Gastroesophageal sphincter (tissue), 3 donors: ENCODE results near the gene MTG2.

ENCODE experiments used
- POLR2A ChIP-seq, 2 donors: fragments of 450-650 bp; IDR thresholded peaks; one replicate each; pipeline ENCODE4 v1.6.1; 2017; ENCODE audit warnings: antibody characterized with exemption in 2 of 2, mild to moderate bottlenecking in 2 of 2, moderate library complexity in 1 of 2
- TF ChIP-seq, protein P1 (sequence below), 4 experiments: fragments of 200-600 bp in 2 of 4; fragments of 450-650 bp in 2 of 4; sonication (generic) in 1 of 4; IDR thresholded peaks; one replicate each; pipeline ENCODE4 v1.5.1; 2017 to 2019; ENCODE audit warnings: antibody characterized with exemption in 4 of 4, mild to moderate bottlenecking in 2 of 4, moderate library complexity in 2 of 4

- TF ChIP-seq, protein P1, sequence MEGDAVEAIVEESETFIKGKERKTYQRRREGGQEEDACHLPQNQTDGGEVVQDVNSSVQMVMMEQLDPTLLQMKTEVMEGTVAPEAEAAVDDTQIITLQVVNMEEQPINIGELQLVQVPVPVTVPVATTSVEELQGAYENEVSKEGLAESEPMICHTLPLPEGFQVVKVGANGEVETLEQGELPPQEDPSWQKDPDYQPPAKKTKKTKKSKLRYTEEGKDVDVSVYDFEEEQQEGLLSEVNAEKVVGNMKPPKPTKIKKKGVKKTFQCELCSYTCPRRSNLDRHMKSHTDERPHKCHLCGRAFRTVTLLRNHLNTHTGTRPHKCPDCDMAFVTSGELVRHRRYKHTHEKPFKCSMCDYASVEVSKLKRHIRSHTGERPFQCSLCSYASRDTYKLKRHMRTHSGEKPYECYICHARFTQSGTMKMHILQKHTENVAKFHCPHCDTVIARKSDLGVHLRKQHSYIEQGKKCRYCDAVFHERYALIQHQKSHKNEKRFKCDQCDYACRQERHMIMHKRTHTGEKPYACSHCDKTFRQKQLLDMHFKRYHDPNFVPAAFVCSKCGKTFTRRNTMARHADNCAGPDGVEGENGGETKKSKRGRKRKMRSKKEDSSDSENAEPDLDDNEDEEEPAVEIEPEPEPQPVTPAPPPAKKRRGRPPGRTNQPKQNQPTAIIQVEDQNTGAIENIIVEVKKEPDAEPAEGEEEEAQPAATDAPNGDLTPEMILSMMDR (IDR thresholded peaks at IDR 0.05) = no peak
- TF ChIP-seq POLR2A (IDR thresholded peaks at IDR 0.05) = no peak
Observed at GRCh38 chr20:62239278-62239879, 56.6 kb downstream of the MTG2 start.
